SK-N-SH (cell line): Measurements from ENCODE around the gene GTF2E1. TPM values are rescaled to one million over a fixed set of nuclear protein-coding genes. Genes with fewer than 3 reads are reported as not detected.

Source experiments
- CTCF ChIA-PET: fragments of 300-600, 350-600 bp; formaldehyde crosslinking; extraction: SDS; loops from one replicate; lab custom pipeline; 2021; lab: Yijun Ruan, JAX
- POLR2A ChIA-PET: fragments of 350-600 bp; sonication (Branson Sonifier 250); formaldehyde crosslinking; extraction: SDS; loops from one replicate; lab custom pipeline; 2020; ENCODE audit warnings: antibody characterized with exemption, inconsistent platforms; lab: Yijun Ruan, JAX
- DNase-seq: peaks from one replicate; pipeline ENCODE4 v3.0.0; 2012
- H2AFZ ChIP-seq: fragments of 200-600 bp; sonication (generic); 2 replicates; pipeline ENCODE4 v1.8.1; 2016; ENCODE audit warnings: antibody characterized with exemption, mild to moderate bottlenecking, low read depth
- H3F3A ChIP-seq: fragments of 200-600 bp; sonication (generic); replicated peaks from 2 replicates; pipeline ENCODE3; 2016; ENCODE audit warnings: antibody characterized with exemption, mild to moderate bottlenecking; ENCODE audit not compliant: insufficient read depth
- H3K27ac ChIP-seq, 2 experiments: fragments of 200-500 bp in 1 of 2; fragments of 200-600 bp in 1 of 2; sonication (Bioruptor generic) in 1 of 2; sonication (generic), shearing (Covaris generic) in 1 of 2; 2 replicates each; pipeline versions ENCODE4 v1.5.1 to v1.6.1; 2014 to 2016; ENCODE audit warnings: low read depth in 2 of 2, inconsistent platforms in 1 of 2, low read length in 1 of 2, mild to moderate bottlenecking in 1 of 2, mixed read lengths in 1 of 2
- H3K27me3 ChIP-seq: fragments of 200-600 bp; sonication (generic), shearing (Covaris generic); 2 replicates; pipeline ENCODE4 v1.6.1; 2016; ENCODE audit warnings: mixed run types; ENCODE audit not compliant: insufficient read depth
- H3K36me3 ChIP-seq, 2 experiments: fragments of 200-500 bp in 1 of 2; fragments of 200-600 bp in 1 of 2; sonication (Bioruptor generic) in 1 of 2; sonication (generic) in 1 of 2; replicated peaks in 1 of 2; 2 replicates each; pipeline versions ENCODE3 to v1.5.1; 2014 to 2016; ENCODE audit warnings: low read length in 1 of 2, mild to moderate bottlenecking in 1 of 2; ENCODE audit not compliant: insufficient read depth in 2 of 2, control insufficient read depth in 1 of 2
- H3K4me1 ChIP-seq, 2 experiments: fragments of 200-500 bp in 1 of 2; fragments of 200-600 bp in 1 of 2; sonication (Bioruptor generic) in 1 of 2; sonication (generic), shearing (Covaris generic) in 1 of 2; 2 replicates each; pipeline versions ENCODE4 v1.5.1 to v1.6.1; 2014 to 2016; ENCODE audit warnings: low read depth in 1 of 2, low read length in 1 of 2, mixed run types in 1 of 2; ENCODE audit not compliant: insufficient read depth in 2 of 2, control insufficient read depth in 1 of 2
- H3K4me2 ChIP-seq: fragments of 200-600 bp; sonication (generic), shearing (Covaris generic); 2 replicates; pipeline ENCODE4 v1.6.1; 2017; ENCODE audit warnings: mixed run types
- H3K4me3 ChIP-seq, 2 experiments: fragments of 200-500 bp in 1 of 2; fragments of 200-600 bp in 1 of 2; sonication (Bioruptor generic) in 1 of 2; sonication (generic), shearing (Covaris generic) in 1 of 2; 2 replicates each; pipeline versions ENCODE4 v1.5.1 to v1.8.1; 2014 to 2016; ENCODE audit warnings: low read depth in 2 of 2, inconsistent platforms in 1 of 2, low read length in 1 of 2, mild to moderate bottlenecking in 1 of 2, mixed read lengths in 1 of 2, moderate library complexity in 1 of 2
- H3K79me2 ChIP-seq: fragments of 200-600 bp; sonication (generic); 2 replicates; pipeline ENCODE4 v1.8.1; 2017; ENCODE audit warnings: mild to moderate bottlenecking; ENCODE audit not compliant: insufficient read depth
- H3K9ac ChIP-seq: fragments of 200-600 bp; sonication (generic); 2 replicates; pipeline ENCODE4 v1.6.1; 2017; ENCODE audit warnings: mixed run types
- H3K9me2 ChIP-seq: fragments of 200-600 bp; sonication (generic); 2 replicates; pipeline ENCODE4 v1.6.1; 2017; ENCODE audit warnings: mixed run types
- H3K9me3 ChIP-seq: fragments of 200-600 bp; sonication (generic); 2 replicates; pipeline ENCODE4 v1.6.1; 2017; ENCODE audit warnings: mixed run types, mild to moderate bottlenecking, moderate library complexity
- H4K20me1 ChIP-seq: fragments of 200-600 bp; sonication (generic); 2 replicates; pipeline ENCODE4 v1.6.1; 2017; ENCODE audit warnings: mild to moderate bottlenecking, mixed run types; ENCODE audit not compliant: insufficient read depth
- ELF1 ChIP-seq: IDR thresholded peaks from 2 replicates; pipeline ENCODE4 v1.4.0; 2012
- FOSL2 ChIP-seq: IDR thresholded peaks from 2 replicates; pipeline ENCODE4 v1.4.0; 2012; ENCODE audit warnings: low read depth, mild to moderate bottlenecking, moderate library complexity, borderline replicate concordance
- FOXJ3 ChIP-seq: sonication (generic); formaldehyde crosslinking; IDR thresholded peaks from 2 replicates; pipeline ENCODE4 v1.5.1; 2020; ENCODE audit warnings: mild to moderate bottlenecking, missing genetic modification reagents
- FOXM1 ChIP-seq: IDR thresholded peaks from 2 replicates; pipeline ENCODE4 v1.4.0; 2012; ENCODE audit warnings: low read depth, mild to moderate bottlenecking
- GABPA ChIP-seq: IDR thresholded peaks from 2 replicates; pipeline ENCODE4 v1.4.0; 2012; ENCODE audit warnings: low read depth, mild to moderate bottlenecking
- GATA2 ChIP-seq: sonication (generic); formaldehyde crosslinking; IDR thresholded peaks from 2 replicates; pipeline ENCODE4 v1.5.0; 2020; ENCODE audit warnings: mild to moderate bottlenecking, missing genetic modification reagents
- MXI1 ChIP-seq: IDR thresholded peaks from 2 replicates; pipeline ENCODE4 v1.6.1; 2012; ENCODE audit warnings: mild to moderate bottlenecking, low read depth, low read length, improper control_type of control experiment
- NFIC ChIP-seq: IDR thresholded peaks from 2 replicates; pipeline ENCODE4 v1.4.0; 2012; ENCODE audit warnings: borderline replicate concordance
- NRF1 ChIP-seq: IDR thresholded peaks from 2 replicates; pipeline ENCODE4 v1.6.1; 2012; ENCODE audit warnings: low read depth, mild to moderate bottlenecking, low read length
- POLR2AphosphoS5 ChIP-seq: IDR thresholded peaks from 2 replicates; pipeline ENCODE4 v1.6.1; 2012; ENCODE audit warnings: low read depth, low read length
- RAD21 ChIP-seq: IDR thresholded peaks from 2 replicates; pipeline ENCODE4 v1.6.1; 2012; ENCODE audit warnings: mild to moderate bottlenecking, low read length
- RCOR1 ChIP-seq: fragments of 150-350 bp; IDR thresholded peaks from 2 replicates; pipeline ENCODE4 v1.6.1; 2017; ENCODE audit warnings: antibody characterized with exemption, low read length
- REST ChIP-seq: IDR thresholded peaks from 2 replicates; pipeline ENCODE4 v1.6.1; 2012; ENCODE audit warnings: mild to moderate bottlenecking, low read depth, low read length, moderate library complexity
- RFX5 ChIP-seq: IDR thresholded peaks from 2 replicates; pipeline ENCODE4 v1.6.1; 2012; ENCODE audit warnings: mild to moderate bottlenecking, improper control_type of control experiment, low read length
- SIN3A ChIP-seq: IDR thresholded peaks from 2 replicates; pipeline ENCODE4 v1.6.1; 2012; ENCODE audit warnings: low read depth, mild to moderate bottlenecking, low read length, moderate library complexity, borderline replicate concordance
- SMC3 ChIP-seq: IDR thresholded peaks from 2 replicates; pipeline ENCODE4 v1.6.1; 2012; ENCODE audit warnings: low read depth, low read length, improper control_type of control experiment
- TCF12 ChIP-seq: IDR thresholded peaks from 2 replicates; pipeline ENCODE4 v1.4.0; 2012
- TEAD4 ChIP-seq: IDR thresholded peaks from 2 replicates; pipeline ENCODE4 v1.4.0; 2012; ENCODE audit warnings: mild to moderate bottlenecking, borderline replicate concordance; ENCODE audit not compliant: insufficient read depth
- USF2 ChIP-seq: fragments of 150-350 bp; IDR thresholded peaks from 2 replicates; pipeline ENCODE4 v1.6.1; 2017; ENCODE audit warnings: antibody characterized with exemption, low read length, low read depth, borderline replicate concordance
- polyA plus RNA-seq, 3 experiments: library from polyadenylated mRNA; depleted of rRNA; stranded (reverse); fragments of >200 nt; gene quantifications; 2 replicates each; pipeline ENCODE4 v1.2.3, GENCODE V29; 2012
- TF ChIP-seq, protein P1 (sequence below): IDR thresholded peaks from 2 replicates; pipeline ENCODE4 v1.4.0; 2012; ENCODE audit warnings: low read depth, borderline replicate concordance
- TF ChIP-seq, protein P2 (sequence below): IDR thresholded peaks from 2 replicates; pipeline ENCODE4 v1.4.0; 2012; ENCODE audit warnings: low read depth

GTF2E1 gene
- polyA plus RNA-seq, 1 of the 3 experiments (the other 2 are of a cell fraction), result 5.7 TPM

DNA sequence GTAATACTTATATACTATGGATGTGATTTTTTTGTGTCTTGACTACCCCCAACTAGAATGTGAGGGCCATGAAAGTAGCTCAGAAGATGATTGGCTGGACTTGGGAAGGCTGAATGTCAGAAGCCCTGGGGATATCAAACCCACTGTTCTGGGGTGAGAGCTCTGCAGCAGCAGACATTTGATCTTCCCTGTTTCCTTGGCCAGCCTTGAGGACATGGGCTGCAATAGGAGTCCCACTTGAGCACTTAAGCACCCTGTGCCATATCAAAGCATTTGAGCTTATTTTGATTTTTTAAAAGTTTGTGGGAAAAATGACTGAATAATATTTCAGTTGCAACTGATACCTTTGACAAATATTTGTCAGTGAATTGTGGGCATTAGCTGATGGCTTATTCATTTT lies 21.7 kb downstream of the GTF2E1 start:
- CTCF ChIA-PET, result interaction anchor here (1.6 kb wide), 1 partner anchor 31 kb away, joined by 5 read pairs; no protein-coding TSS in a partner anchor
- no peak for TF ChIP-seq RAD21
- no peak for TF ChIP-seq TCF12
- no peak for TF ChIP-seq USF2
- no peak for TF ChIP-seq GABPA
- no peak for TF ChIP-seq SMC3
- no peak for TF ChIP-seq TEAD4
- TF ChIP-seq ELF1, result no peak
- peaks cover 3 to 5% of the 10 kb centered on the region in 2 experiments; a peak in 3 of 4 replicates for H3K4me1 ChIP-seq
- H3K27ac ChIP-seq, result no peak overlapping the region
- H2AFZ ChIP-seq, result no peak overlapping the region
- POLR2A ChIA-PET, result no interaction called here
- H3K4me3 ChIP-seq, result no peak overlapping the region
- H3K9me3 ChIP-seq, result no peaks in the 10 kb centered on the region
- peaks cover 3% of the 10 kb centered on the region for H3F3A ChIP-seq
- no peak overlapping the region for H3K9ac ChIP-seq
- H3K27me3 ChIP-seq, result no peaks in the 10 kb centered on the region
- H3K36me3 ChIP-seq, result no peaks in the 10 kb centered on the region
- H3K79me2 ChIP-seq, result peaks cover 90% of the 10 kb centered on the region
- no peaks in the 10 kb centered on the region for H4K20me1 ChIP-seq
- DNase-seq, result no peak
- H3K4me2 ChIP-seq, result no peak overlapping the region
- no peaks in the 10 kb centered on the region for H3K9me2 ChIP-seq

DNA sequence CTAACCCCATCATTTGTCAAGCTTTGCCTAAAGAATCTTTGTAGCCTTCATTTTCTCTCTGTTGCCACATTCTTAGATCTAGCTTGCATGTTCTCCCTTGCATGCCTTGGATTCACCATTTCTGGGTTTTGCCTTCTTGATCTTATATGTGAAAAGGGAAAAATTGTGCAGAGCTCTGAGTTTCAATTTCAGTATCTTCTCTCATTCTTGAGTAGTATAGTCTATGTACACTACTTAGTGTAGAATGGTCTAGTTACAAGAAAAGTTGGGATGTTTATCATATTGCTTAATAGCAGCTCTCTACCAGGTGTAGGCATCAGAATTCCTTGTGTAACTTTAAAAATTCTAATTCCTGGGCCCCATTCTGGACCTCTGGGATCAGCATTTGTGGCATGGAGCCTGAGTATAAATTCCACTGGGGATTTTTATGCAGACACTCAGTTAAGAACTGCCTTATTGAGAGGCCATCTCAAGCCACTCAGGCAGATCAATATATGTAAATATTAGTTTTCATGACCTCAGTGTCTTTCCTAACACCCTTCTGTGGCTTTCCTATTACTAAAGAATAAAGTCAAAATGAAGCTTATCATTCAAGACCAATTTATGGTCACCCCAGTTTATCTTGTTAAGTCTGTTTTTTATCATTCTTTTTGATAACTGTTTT lies 23.4 kb downstream of the GTF2E1 start:
- POLR2A ChIA-PET, result no interaction called here
- TF ChIP-seq SIN3A, result no peak
- TF ChIP-seq GABPA, result no peak
- TF ChIP-seq, protein P1, sequence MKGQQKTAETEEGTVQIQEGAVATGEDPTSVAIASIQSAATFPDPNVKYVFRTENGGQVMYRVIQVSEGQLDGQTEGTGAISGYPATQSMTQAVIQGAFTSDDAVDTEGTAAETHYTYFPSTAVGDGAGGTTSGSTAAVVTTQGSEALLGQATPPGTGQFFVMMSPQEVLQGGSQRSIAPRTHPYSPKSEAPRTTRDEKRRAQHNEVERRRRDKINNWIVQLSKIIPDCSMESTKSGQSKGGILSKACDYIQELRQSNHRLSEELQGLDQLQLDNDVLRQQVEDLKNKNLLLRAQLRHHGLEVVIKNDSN, result no peak
- no peak for TF ChIP-seq RFX5
- TF ChIP-seq FOXM1, result no peak
- TF ChIP-seq USF2, result no peak
- TF ChIP-seq FOXJ3 (CRISPR knock-in tag), result no peak
- no peak for TF ChIP-seq FOSL2
- no peak for TF ChIP-seq RAD21
- TF ChIP-seq NRF1, result no peak
- no peak for TF ChIP-seq REST
- no peak for TF ChIP-seq NFIC
- no peak for TF ChIP-seq MXI1
- no peak for TF ChIP-seq POLR2AphosphoS5
- TF ChIP-seq RCOR1, result no peak
- no peak for TF ChIP-seq GATA2 (CRISPR knock-in tag)
- TF ChIP-seq, protein P2, sequence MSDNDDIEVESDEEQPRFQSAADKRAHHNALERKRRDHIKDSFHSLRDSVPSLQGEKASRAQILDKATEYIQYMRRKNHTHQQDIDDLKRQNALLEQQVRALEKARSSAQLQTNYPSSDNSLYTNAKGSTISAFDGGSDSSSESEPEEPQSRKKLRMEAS, result no peak

More for the DNA sequence above, 23.4 kb downstream of the GTF2E1 start:
- CTCF ChIA-PET, result interaction anchor here (0.6 to 3.2 kb wide), 5 partner anchors 10 to 434 kb away, joined by 3 to 16 read pairs (median 4); no protein-coding TSS in a partner anchor
- Histone ChIP-seq H4K20me1 (no peaks in the 10 kb centered on the region), H3K9me2 (no peaks in the 10 kb centered on the region), H3K9me3 (no peaks in the 10 kb centered on the region), H3K4me2 (no peak overlapping the region), H3K27ac (no peak overlapping the region), H3F3A (peaks cover 9% of the 10 kb centered on the region), H2AFZ (no peak overlapping the region), H3K4me1 (peaks cover 3 to 5% of the 10 kb centered on the region in 2 experiments; a peak in 3 of 4 replicates), H3K27me3 (no peaks in the 10 kb centered on the region), H3K36me3 (peaks cover 0 to 7% of the 10 kb centered on the region in 2 experiments), H3K9ac (no peak overlapping the region), H3K79me2 (peaks cover 81% of the 10 kb centered on the region), H3K4me3 (no peak overlapping the region)
- DNase-seq, result no peak
